Activated CD8-positive, alpha-beta memory T cell treated with anti-CD3 and anti-CD28 coated beads for 1 hour (primary cell): ENCODE data around the gene KDM4B.

Experiments
- DNase-seq, 2 donors: peaks; one replicate each; pipeline ENCODE4 v3.0.0-alpha.2; 2020; ENCODE audit warnings: low read depth in 1 of 2; ENCODE audit errors: extremely low read depth in 1 of 2

KDM4B gene

GRCh38 chr19:4984106-4984380, 15.1 kb downstream of the KDM4B start:
- no peak for DNase-seq

GRCh38 chr19:4984438-4984990, 15.6 kb downstream of the KDM4B start:
- DNase-seq: no peak

- DNase-seq: no peak
These were observed 16.7 kb downstream of the KDM4B start for GRCh38 chr19:4985551-4985991.

- no peak for DNase-seq
These were observed 17.1 kb downstream of the KDM4B start for GRCh38 chr19:4986056-4986455.

GRCh38 chr19:4986471-4986891, 17.6 kb downstream of the KDM4B start:
- DNase-seq: no peak

GRCh38 chr19:4987256-4987655, 18.3 kb downstream of the KDM4B start:
- DNase-seq: no peak

GRCh38 chr19:4987692-4988370, 18.9 kb downstream of the KDM4B start:
- no peak for DNase-seq

GRCh38 chr19:4988770-4989251, 19.9 kb downstream of the KDM4B start:
- DNase-seq: no peak

GRCh38 chr19:4990306-4990705, 21.4 kb downstream of the KDM4B start:
- no peak for DNase-seq

GRCh38 chr19:4991538-4991937, 22.6 kb downstream of the KDM4B start:
- DNase-seq: no peak

GRCh38 chr19:4991996-4992698, 23.2 kb downstream of the KDM4B start:
- DNase-seq: no peak

GRCh38 chr19:4993683-4994082, 24.8 kb downstream of the KDM4B start:
- DNase-seq: no peak

GRCh38 chr19:4996701-4997100, 27.8 kb downstream of the KDM4B start:
- no peak for DNase-seq

- no peak for DNase-seq
These were observed 28.4 kb downstream of the KDM4B start for GRCh38 chr19:4997297-4997696.

GRCh38 chr19:5000120-5000611, 31.3 kb downstream of the KDM4B start:
- DNase-seq: no peak

GRCh38 chr19:5001615-5002014, 32.7 kb downstream of the KDM4B start:
- no peak for DNase-seq

GRCh38 chr19:5002143-5002542, 33.2 kb downstream of the KDM4B start:
- DNase-seq: no peak

- DNase-seq: no peak
These were observed 34.9 kb downstream of the KDM4B start for GRCh38 chr19:5003781-5004180.

GRCh38 chr19:5005096-5005495, 36.2 kb downstream of the KDM4B start:
- DNase-seq: no peak

GRCh38 chr19:5006201-5006600, 37.3 kb downstream of the KDM4B start:
- DNase-seq: no peak

- DNase-seq: no peak
These were observed 37.9 kb downstream of the KDM4B start for GRCh38 chr19:5006821-5007220.
